OCI-LY1 (cell line): Measurements from ENCODE around the gene RGS16.

Experiments
- H2AFZ ChIP-seq: fragments of 200-600 bp; sonication (generic), shearing (Covaris generic); 2 replicates; pipeline ENCODE4 v1.6.0; 2014; ENCODE audit warnings: antibody characterized with exemption, mild to moderate bottlenecking, low read length
- H3F3A ChIP-seq: fragments of 200-600 bp; sonication (generic), shearing (Covaris generic); 2 replicates; pipeline ENCODE4 v1.6.0; 2014; ENCODE audit warnings: mild to moderate bottlenecking, antibody characterized with exemption, low read length, moderate library complexity; ENCODE audit not compliant: insufficient read depth
- H3K27ac ChIP-seq: fragments of 200-600 bp; sonication (generic); 2 replicates; pipeline ENCODE4 v1.5.1; 2014; ENCODE audit warnings: low read length, mixed run types, mild to moderate bottlenecking, low read depth; ENCODE audit not compliant: poor library complexity, severe bottlenecking
- H3K27me3 ChIP-seq: fragments of 200-600 bp; sonication (generic); 2 replicates; pipeline ENCODE4 v1.6.0; 2014; ENCODE audit warnings: antibody characterized with exemption, mild to moderate bottlenecking, low read length, moderate library complexity; ENCODE audit not compliant: insufficient read depth
- H3K36me3 ChIP-seq: fragments of 200-600 bp; sonication (generic); 2 replicates; pipeline ENCODE4 v1.6.1; 2014; ENCODE audit warnings: mild to moderate bottlenecking, antibody characterized with exemption, low read length, moderate library complexity, mixed read lengths; ENCODE audit not compliant: insufficient read depth
- H3K4me1 ChIP-seq: fragments of 200-600 bp; sonication (generic); 2 replicates; pipeline ENCODE4 v1.5.1; 2014; ENCODE audit warnings: mild to moderate bottlenecking, low read length, moderate library complexity; ENCODE audit not compliant: insufficient read depth, severe bottlenecking
- H3K4me2 ChIP-seq: fragments of 200-600 bp; sonication (generic), shearing (Covaris generic); 2 replicates; pipeline ENCODE4 v1.6.1; 2014; ENCODE audit warnings: low read length
- H3K4me3 ChIP-seq: fragments of 200-600 bp; sonication (generic); 2 replicates; pipeline ENCODE4 v1.5.1; 2014; ENCODE audit warnings: low read length, low read depth, mild to moderate bottlenecking, mixed read lengths; ENCODE audit not compliant: poor library complexity, severe bottlenecking
- H3K79me2 ChIP-seq: fragments of 200-600 bp; shearing (Covaris generic); 2 replicates; pipeline ENCODE4 v1.6.1; 2016; ENCODE audit warnings: mixed run types, low read length, mixed read lengths; ENCODE audit not compliant: insufficient read depth
- H3K9ac ChIP-seq: fragments of 200-600 bp; sonication (generic), shearing (Covaris generic); 2 replicates; pipeline ENCODE4 v1.6.1; 2014; ENCODE audit warnings: mild to moderate bottlenecking, low read length, mixed read lengths
- H3K9me2 ChIP-seq: fragments of 200-600 bp; sonication (generic), shearing (Covaris generic); 2 replicates; pipeline ENCODE4 v1.6.1; 2014; ENCODE audit warnings: low read depth, mild to moderate bottlenecking, low read length, mixed read lengths
- H3K9me3 ChIP-seq: fragments of 200-600 bp; shearing (Covaris generic); 2 replicates; pipeline ENCODE4 v1.6.1; 2014; ENCODE audit warnings: low read length, mixed read lengths
- H4K20me1 ChIP-seq: fragments of 200-600 bp; sonication (generic), shearing (Covaris generic); 2 replicates; pipeline ENCODE4 v1.6.0; 2016; ENCODE audit warnings: mild to moderate bottlenecking, low read length; ENCODE audit not compliant: insufficient read depth
- EZH2 ChIP-seq: fragments of 200-600 bp; sonication (generic), shearing (Covaris generic); IDR thresholded peaks from 2 replicates; pipeline ENCODE4 v1.8.0; 2017; ENCODE audit warnings: borderline replicate concordance, mixed run types, mild to moderate bottlenecking, antibody characterized with exemption, low read length, moderate library complexity, mixed read lengths
- TF ChIP-seq, protein P1 (sequence below): fragments of 200-600 bp; sonication (generic), shearing (Covaris generic); IDR thresholded peaks from 2 replicates; pipeline ENCODE4 v1.5.1; 2017; ENCODE audit warnings: mild to moderate bottlenecking, antibody characterized with exemption, low read length, moderate library complexity, mixed read lengths

Gene RGS16

DNA sequence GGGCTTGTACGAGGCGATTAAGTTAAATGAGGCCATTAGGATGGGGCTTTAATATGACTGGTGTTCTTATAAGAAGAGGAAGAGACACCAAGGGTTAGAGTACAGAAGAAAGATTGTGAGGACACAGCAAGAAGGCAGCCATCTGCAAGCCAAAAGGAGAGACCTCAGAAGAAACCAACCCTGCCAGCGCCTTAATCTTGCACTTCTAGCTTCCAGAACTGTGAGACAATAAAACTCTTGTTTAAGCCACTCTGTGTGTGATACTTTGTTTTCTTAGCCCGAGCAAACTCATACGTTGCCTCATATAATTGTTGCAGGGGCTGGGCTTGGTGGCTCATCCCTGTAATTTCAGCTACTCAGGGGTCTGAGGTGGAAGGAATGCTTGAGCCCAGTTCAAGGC, 33.6 kb upstream of the RGS16 start:
- no peaks in the 10 kb centered on the region for H3K9me2 ChIP-seq
- no peaks in the 10 kb centered on the region for H3K9me3 ChIP-seq
- H4K20me1 ChIP-seq, result no peaks in the 10 kb centered on the region
- H3K4me1 ChIP-seq, result peaks cover 32% of the 10 kb centered on the region
- H3K4me2 ChIP-seq, result no peak overlapping the region
- H3K36me3 ChIP-seq, result no peaks in the 10 kb centered on the region
- no peak overlapping the region for H3K4me3 ChIP-seq
- no peak overlapping the region for H3K27ac ChIP-seq
- H3K9ac ChIP-seq, result no peak overlapping the region
- no peaks in the 10 kb centered on the region for H3K27me3 ChIP-seq
- no peak overlapping the region for H2AFZ ChIP-seq
- H3F3A ChIP-seq, result no peaks in the 10 kb centered on the region
- no peak for TF ChIP-seq EZH2
- TF ChIP-seq, protein P1, sequence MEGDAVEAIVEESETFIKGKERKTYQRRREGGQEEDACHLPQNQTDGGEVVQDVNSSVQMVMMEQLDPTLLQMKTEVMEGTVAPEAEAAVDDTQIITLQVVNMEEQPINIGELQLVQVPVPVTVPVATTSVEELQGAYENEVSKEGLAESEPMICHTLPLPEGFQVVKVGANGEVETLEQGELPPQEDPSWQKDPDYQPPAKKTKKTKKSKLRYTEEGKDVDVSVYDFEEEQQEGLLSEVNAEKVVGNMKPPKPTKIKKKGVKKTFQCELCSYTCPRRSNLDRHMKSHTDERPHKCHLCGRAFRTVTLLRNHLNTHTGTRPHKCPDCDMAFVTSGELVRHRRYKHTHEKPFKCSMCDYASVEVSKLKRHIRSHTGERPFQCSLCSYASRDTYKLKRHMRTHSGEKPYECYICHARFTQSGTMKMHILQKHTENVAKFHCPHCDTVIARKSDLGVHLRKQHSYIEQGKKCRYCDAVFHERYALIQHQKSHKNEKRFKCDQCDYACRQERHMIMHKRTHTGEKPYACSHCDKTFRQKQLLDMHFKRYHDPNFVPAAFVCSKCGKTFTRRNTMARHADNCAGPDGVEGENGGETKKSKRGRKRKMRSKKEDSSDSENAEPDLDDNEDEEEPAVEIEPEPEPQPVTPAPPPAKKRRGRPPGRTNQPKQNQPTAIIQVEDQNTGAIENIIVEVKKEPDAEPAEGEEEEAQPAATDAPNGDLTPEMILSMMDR, result no peak
- H3K79me2 ChIP-seq, result no peaks in the 10 kb centered on the region

DNA sequence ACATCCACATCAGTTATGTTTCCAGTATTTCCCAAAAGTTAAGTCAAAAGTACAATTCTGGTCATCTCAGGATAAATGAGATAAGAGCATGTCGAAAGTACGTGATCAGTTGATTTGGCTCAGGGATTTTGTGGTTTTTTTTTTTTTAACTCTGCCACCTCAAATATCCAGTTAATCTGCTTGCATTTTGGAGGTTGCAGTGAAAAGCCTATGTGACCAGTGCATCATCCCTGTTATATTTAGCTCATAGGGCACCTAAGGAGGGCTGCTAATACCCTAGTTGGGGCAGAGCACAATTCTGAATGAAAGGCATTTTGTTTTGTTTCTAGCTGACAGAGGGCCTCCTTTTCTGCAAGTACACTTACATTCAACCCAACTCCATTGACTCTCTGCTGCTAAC, 31.7 kb upstream of the RGS16 start:
- Histone ChIP-seq H3K4me1 (peaks cover 44% of the 10 kb centered on the region), H3K4me2 (no peak overlapping the region), H3F3A (no peaks in the 10 kb centered on the region), H3K79me2 (no peaks in the 10 kb centered on the region), H3K27me3 (no peaks in the 10 kb centered on the region), H3K4me3 (no peak overlapping the region), H4K20me1 (no peaks in the 10 kb centered on the region), H3K36me3 (no peaks in the 10 kb centered on the region), H2AFZ (no peak overlapping the region), H3K27ac (peak overlapping the region; percentile 88), H3K9me3 (no peaks in the 10 kb centered on the region), H3K9ac (no peak overlapping the region), H3K9me2 (no peaks in the 10 kb centered on the region)
- no peak for TF ChIP-seq EZH2
- TF ChIP-seq, protein P1, result no peak

DNA sequence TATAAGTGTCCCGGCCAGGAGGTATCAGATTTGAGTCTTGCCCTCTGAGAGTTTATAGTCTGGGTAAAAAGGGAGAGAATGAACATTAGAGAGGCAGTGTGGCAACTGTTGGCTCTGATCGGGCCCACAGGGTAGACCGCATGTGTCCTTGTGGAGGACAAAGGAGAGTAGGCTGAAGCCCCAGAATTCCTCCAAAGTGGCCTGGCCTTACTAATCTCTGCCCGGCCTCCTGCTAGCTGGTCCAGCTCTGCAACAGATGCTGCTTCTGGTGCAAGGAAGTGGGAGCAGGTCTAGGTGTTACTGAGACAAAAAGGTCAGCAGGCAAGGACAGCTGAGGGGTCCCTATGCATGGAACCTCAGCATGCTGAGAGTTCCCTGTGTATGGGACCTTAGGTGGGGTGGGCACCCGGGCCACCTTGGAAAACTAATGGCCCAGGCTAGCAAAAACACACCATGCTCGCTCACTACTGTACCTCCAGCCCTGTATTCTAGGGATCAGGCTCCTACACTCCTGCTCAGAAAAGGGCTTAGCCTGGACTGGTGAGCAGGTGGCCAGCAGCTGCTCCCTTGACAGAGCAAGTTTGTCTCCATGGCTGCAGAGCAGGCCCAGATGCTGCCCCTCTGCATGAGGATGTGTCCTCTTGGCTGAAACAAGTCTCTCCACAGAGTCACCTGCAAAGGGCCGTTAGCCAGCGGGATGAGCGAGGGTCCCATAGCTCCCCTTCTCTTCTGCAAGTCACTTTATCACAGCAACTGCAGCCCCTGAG, 30.3 kb upstream of the RGS16 start:
- peak overlapping the region; percentile 56 for H3K4me3 ChIP-seq
- no peaks in the 10 kb centered on the region for H3F3A ChIP-seq
- no peaks in the 10 kb centered on the region for H3K9me3 ChIP-seq
- H3K27me3 ChIP-seq, result no peaks in the 10 kb centered on the region
- TF ChIP-seq, protein P1, result no peak
- TF ChIP-seq EZH2, result no peak
- peaks cover 58% of the 10 kb centered on the region for H3K4me1 ChIP-seq
- no peaks in the 10 kb centered on the region for H3K9me2 ChIP-seq
- no peaks in the 10 kb centered on the region for H3K36me3 ChIP-seq
- H3K4me2 ChIP-seq, result peak overlapping the region; percentile 74
- no peak overlapping the region for H2AFZ ChIP-seq
- H3K9ac ChIP-seq, result peak overlapping the region; percentile 76
- no peaks in the 10 kb centered on the region for H3K79me2 ChIP-seq
- peak overlapping the region; percentile 88 for H3K27ac ChIP-seq
- H4K20me1 ChIP-seq, result no peaks in the 10 kb centered on the region
